NB4 (cell line): Measurements from ENCODE around the gene GSX1.

Source experiments
- POLR2A ChIP-seq: IDR thresholded peaks from 2 replicates; pipeline ENCODE4 v1.6.1; 2011; ENCODE audit warnings: mild to moderate bottlenecking; ENCODE audit not compliant: insufficient read length; ENCODE audit errors: extremely low read depth
- TF ChIP-seq, protein P1 (sequence below): IDR thresholded peaks from one replicate; pipeline ENCODE4 v1.5.1; 2012; ENCODE audit warnings: low read depth, low read length
- TF ChIP-seq, protein P2 (sequence below): IDR thresholded peaks from 2 replicates; pipeline ENCODE4 v1.6.1; 2011; ENCODE audit warnings: low read depth, low read length

GRCh38 chr13:27790523-27790922, 1.8 kb upstream of the GSX1 start:
- no peak for TF ChIP-seq POLR2A
- TF ChIP-seq, protein P1, sequence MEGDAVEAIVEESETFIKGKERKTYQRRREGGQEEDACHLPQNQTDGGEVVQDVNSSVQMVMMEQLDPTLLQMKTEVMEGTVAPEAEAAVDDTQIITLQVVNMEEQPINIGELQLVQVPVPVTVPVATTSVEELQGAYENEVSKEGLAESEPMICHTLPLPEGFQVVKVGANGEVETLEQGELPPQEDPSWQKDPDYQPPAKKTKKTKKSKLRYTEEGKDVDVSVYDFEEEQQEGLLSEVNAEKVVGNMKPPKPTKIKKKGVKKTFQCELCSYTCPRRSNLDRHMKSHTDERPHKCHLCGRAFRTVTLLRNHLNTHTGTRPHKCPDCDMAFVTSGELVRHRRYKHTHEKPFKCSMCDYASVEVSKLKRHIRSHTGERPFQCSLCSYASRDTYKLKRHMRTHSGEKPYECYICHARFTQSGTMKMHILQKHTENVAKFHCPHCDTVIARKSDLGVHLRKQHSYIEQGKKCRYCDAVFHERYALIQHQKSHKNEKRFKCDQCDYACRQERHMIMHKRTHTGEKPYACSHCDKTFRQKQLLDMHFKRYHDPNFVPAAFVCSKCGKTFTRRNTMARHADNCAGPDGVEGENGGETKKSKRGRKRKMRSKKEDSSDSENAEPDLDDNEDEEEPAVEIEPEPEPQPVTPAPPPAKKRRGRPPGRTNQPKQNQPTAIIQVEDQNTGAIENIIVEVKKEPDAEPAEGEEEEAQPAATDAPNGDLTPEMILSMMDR: no peak
- TF ChIP-seq, protein P2, sequence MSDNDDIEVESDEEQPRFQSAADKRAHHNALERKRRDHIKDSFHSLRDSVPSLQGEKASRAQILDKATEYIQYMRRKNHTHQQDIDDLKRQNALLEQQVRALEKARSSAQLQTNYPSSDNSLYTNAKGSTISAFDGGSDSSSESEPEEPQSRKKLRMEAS: no peak
